Astrocyte of the spinal cord (primary cell): Measurements from ENCODE around the gene RFC2.
A peak's percentile ranks its signal among the peaks of the same experiment; 100 is the strongest.

Experiments used
- DNase-seq: peaks from one replicate; pipeline ENCODE4 v3.0.0; 2011; ENCODE audit warnings: low read depth, low spot score
- H3K4me3 ChIP-seq: 2 replicates; pipeline ENCODE4 v1.5.1; 2011; ENCODE audit warnings: low read depth, mild to moderate bottlenecking, low read length, moderate library complexity
- CTCF ChIP-seq: IDR thresholded peaks from 2 replicates; pipeline ENCODE4 v1.5.1; 2012; ENCODE audit warnings: low read depth, mild to moderate bottlenecking, low read length, inconsistent platforms
- in situ Hi-C: cut with HindIII; loops from 2 replicates; pipeline ENCODE4 v1.10.0; 2017; ENCODE audit warnings: low sequenced_read_pairs

RFC2 gene

GRCh38 chr7:74289018-74289658 is 34.9 kb upstream of the RFC2 start, which contains the start of gene CLIP2:
CLIP2 (plus strand) TSS chr7:74289407; CDS start chr7:74317547, 28,140 bp downstream.
- peak within 1 kb of the TSS; percentile 80 for H3K4me3 ChIP-seq
- in situ Hi-C loops: no loop called here
- peak; percentile 79 for DNase-seq
- no peak for TF ChIP-seq CTCF

GRCh38 chr7:74288034-74288881 is 34.1 kb upstream of the RFC2 start:
- peak; percentile 13 for DNase-seq
- no peak for TF ChIP-seq CTCF
- no peak overlapping the region for H3K4me3 ChIP-seq
- in situ Hi-C loops: no loop called here

GRCh38 chr7:74287303-74288033 is 33.3 kb upstream of the RFC2 start:
- DNase-seq: no peak
- TF ChIP-seq CTCF: no peak
- in situ Hi-C loops: no loop called here
- no peak overlapping the region for H3K4me3 ChIP-seq

GRCh38 chr7:74286131-74286530 is 31.9 kb upstream of the RFC2 start:
- TF ChIP-seq CTCF: no peak
- in situ Hi-C loops: no loop called here
- no peak for DNase-seq
- H3K4me3 ChIP-seq: no peak overlapping the region

- in situ Hi-C loops: no loop called here
- no peak for DNase-seq
- H3K4me3 ChIP-seq: no peak overlapping the region
- TF ChIP-seq CTCF: no peak
Observed at GRCh38 chr7:74284781-74285259, 30.6 kb upstream of the RFC2 start.

- no peak for TF ChIP-seq CTCF
- H3K4me3 ChIP-seq: no peak overlapping the region
- no peak for DNase-seq
- in situ Hi-C loops: no loop called here
Observed at GRCh38 chr7:74283858-74284447, 29.8 kb upstream of the RFC2 start.
